WERI-Rb-1 (cell line): Measurements from ENCODE around the gene ZNF619.

ENCODE experiments used
- DNase-seq: peaks from one replicate; pipeline ENCODE4 v3.0.0-alpha.2; 2020
- H3K27ac ChIP-seq: fragments of 250-450 bp; sonication (Bioruptor Pico); 2 replicates; pipeline ENCODE4 v1.5.1; 2020; ENCODE audit warnings: mild to moderate bottlenecking, moderate library complexity
- H3K27me3 ChIP-seq: fragments of 250-450 bp; sonication (Bioruptor Pico); 2 replicates; pipeline ENCODE4 v1.5.1; 2021; ENCODE audit warnings: mild to moderate bottlenecking, low read depth, moderate library complexity; ENCODE audit not compliant: insufficient read depth, severe bottlenecking
- H3K36me3 ChIP-seq: fragments of 250-450 bp; sonication (Bioruptor Pico); 2 replicates; pipeline ENCODE4 v1.5.1; 2020; ENCODE audit warnings: mild to moderate bottlenecking, moderate library complexity
- H3K4me3 ChIP-seq: 2 replicates; pipeline ENCODE4 v1.5.1; 2011; ENCODE audit warnings: low read depth, mild to moderate bottlenecking, control low read depth, low read length
- H3K9me3 ChIP-seq: fragments of 250-450 bp; sonication (Bioruptor Pico); 2 replicates; pipeline ENCODE4 v1.5.1; 2021; ENCODE audit warnings: mild to moderate bottlenecking, moderate library complexity; ENCODE audit not compliant: severe bottlenecking
- TF ChIP-seq, protein P1 (sequence below): IDR thresholded peaks from 2 replicates; pipeline ENCODE4 v1.5.1; 2011; ENCODE audit warnings: low read depth, mild to moderate bottlenecking, control low read depth, inconsistent platforms, low read length

Gene ZNF619

GRCh38 chr3:40463579-40463978 lies 13.3 kb upstream of the ZNF619 start:
- peaks cover 84% of the 10 kb centered on the region for H3K36me3 ChIP-seq
- H3K27ac ChIP-seq, result no peak overlapping the region
- no peak for DNase-seq
- no peaks in the 10 kb centered on the region for H3K9me3 ChIP-seq
- TF ChIP-seq, protein P1, sequence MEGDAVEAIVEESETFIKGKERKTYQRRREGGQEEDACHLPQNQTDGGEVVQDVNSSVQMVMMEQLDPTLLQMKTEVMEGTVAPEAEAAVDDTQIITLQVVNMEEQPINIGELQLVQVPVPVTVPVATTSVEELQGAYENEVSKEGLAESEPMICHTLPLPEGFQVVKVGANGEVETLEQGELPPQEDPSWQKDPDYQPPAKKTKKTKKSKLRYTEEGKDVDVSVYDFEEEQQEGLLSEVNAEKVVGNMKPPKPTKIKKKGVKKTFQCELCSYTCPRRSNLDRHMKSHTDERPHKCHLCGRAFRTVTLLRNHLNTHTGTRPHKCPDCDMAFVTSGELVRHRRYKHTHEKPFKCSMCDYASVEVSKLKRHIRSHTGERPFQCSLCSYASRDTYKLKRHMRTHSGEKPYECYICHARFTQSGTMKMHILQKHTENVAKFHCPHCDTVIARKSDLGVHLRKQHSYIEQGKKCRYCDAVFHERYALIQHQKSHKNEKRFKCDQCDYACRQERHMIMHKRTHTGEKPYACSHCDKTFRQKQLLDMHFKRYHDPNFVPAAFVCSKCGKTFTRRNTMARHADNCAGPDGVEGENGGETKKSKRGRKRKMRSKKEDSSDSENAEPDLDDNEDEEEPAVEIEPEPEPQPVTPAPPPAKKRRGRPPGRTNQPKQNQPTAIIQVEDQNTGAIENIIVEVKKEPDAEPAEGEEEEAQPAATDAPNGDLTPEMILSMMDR, result no peak
- H3K27me3 ChIP-seq, result no peaks in the 10 kb centered on the region
- H3K4me3 ChIP-seq, result no peak overlapping the region

DNA sequence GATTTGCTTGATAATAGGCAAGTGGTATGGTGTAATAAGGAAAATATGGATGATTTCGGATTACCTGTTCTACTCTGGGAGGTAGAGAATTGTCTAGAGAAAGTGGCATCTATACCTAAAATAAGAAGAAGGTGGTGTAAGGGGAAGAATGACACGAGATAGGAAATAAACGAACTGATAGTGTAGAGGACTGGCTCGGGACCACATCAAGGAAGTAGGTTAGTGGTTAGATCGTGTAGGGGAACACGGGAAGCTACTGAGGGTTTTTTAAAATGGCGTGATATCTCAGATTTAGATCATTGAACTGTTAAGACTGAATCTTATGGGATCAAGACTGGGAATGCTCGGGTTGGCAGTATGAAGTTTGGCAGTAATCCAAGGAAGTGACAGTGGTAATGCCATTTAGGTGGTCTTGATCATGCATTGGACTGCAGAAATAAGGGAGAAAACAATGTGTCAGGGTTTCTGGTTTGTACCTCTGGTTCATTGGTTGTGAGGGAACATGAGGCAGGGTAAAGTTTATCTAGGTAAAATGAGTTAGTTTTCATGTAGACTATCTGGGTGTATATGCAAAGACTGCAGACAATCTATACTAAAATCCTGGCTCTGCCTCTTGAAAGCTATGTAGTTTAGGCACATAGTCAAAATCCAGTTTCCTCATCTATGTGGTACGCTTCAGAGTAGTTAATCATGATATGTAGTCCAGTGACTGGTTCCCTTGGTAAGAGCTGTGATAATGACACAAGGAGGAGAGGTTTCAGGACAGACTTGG lies 12.4 kb upstream of the ZNF619 start:
- H3K4me3 ChIP-seq, result no peak overlapping the region
- no peaks in the 10 kb centered on the region for H3K27me3 ChIP-seq
- no peak overlapping the region for H3K27ac ChIP-seq
- TF ChIP-seq, protein P1, result no peak
- no peak for DNase-seq
- H3K36me3 ChIP-seq, result peaks cover 74% of the 10 kb centered on the region
- H3K9me3 ChIP-seq, result no peaks in the 10 kb centered on the region

DNA sequence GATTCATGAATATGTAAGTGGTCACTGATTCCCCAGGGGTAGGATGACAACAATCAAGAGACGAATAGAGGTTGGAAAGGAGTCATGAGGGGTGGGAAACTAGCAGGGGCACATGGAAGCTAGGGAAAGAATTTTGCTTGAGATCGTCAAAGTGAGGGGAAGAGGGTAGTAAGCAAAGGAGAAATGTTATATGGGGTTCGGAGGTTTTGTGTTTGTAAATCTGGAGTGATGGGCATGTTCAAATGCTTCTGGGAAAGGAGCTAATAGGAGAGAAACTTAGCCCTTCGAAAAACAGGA lies 11.9 kb upstream of the ZNF619 start:
- no peak for DNase-seq
- no peak overlapping the region for H3K27ac ChIP-seq
- TF ChIP-seq, protein P1, result no peak
- no peaks in the 10 kb centered on the region for H3K9me3 ChIP-seq
- peaks cover 69% of the 10 kb centered on the region for H3K36me3 ChIP-seq
- H3K4me3 ChIP-seq, result no peak overlapping the region
- H3K27me3 ChIP-seq, result no peaks in the 10 kb centered on the region

GRCh38 chr3:40465456-40465855 lies 11.5 kb upstream of the ZNF619 start:
- H3K9me3 ChIP-seq, result no peaks in the 10 kb centered on the region
- no peaks in the 10 kb centered on the region for H3K27me3 ChIP-seq
- no peak for DNase-seq
- H3K36me3 ChIP-seq, result peaks cover 65% of the 10 kb centered on the region
- TF ChIP-seq, protein P1, result no peak
- H3K27ac ChIP-seq, result no peak overlapping the region
- H3K4me3 ChIP-seq, result no peak overlapping the region

- H3K27me3 ChIP-seq, result no peaks in the 10 kb centered on the region
- no peaks in the 10 kb centered on the region for H3K9me3 ChIP-seq
- H3K36me3 ChIP-seq, result peaks cover 42% of the 10 kb centered on the region
- TF ChIP-seq, protein P1, result no peak
- H3K4me3 ChIP-seq, result no peak overlapping the region
- no peak for DNase-seq
- H3K27ac ChIP-seq, result no peak overlapping the region
Observed at GRCh38 chr3:40468018-40468417, 8.9 kb upstream of the ZNF619 start.

DNA sequence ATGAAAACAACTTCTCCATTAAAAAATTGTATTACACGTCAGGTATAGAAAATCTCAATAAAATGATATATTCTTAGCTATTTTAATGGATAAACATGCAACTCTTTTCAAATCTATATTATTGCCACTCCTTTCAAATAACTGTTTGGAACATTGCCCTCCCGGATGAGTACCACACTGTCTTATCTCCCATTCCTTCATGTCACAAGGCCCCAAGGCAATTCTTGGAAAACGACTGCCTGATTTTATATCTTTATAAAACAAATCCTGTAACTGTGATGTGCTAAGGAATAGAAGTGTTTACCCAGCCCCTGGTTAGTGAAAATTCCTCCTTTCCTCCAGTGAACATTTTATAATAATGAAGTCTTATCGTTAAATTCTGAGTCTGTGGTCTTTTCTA lies 6.2 kb upstream of the ZNF619 start:
- Histone ChIP-seq H3K27ac (no peak overlapping the region), H3K4me3 (no peak overlapping the region), H3K36me3 (peaks cover 17% of the 10 kb centered on the region), H3K9me3 (no peaks in the 10 kb centered on the region), H3K27me3 (no peaks in the 10 kb centered on the region)
- no peak for DNase-seq
- TF ChIP-seq, protein P1, result no peak
